ENCODE data around the gene SMARCD3. TPM values are rescaled to one million over a fixed set of nuclear protein-coding genes. Genes with fewer than 3 reads are reported as not detected.

The SMARCD3 gene
- total and polyA plus RNA-seq, 9 of the 15 experiments (the other 6 are each of a cell fraction or from before 2014, with no cell fraction given) = 0.43 to 3.6 (median 2.6) TPM

DNA sequence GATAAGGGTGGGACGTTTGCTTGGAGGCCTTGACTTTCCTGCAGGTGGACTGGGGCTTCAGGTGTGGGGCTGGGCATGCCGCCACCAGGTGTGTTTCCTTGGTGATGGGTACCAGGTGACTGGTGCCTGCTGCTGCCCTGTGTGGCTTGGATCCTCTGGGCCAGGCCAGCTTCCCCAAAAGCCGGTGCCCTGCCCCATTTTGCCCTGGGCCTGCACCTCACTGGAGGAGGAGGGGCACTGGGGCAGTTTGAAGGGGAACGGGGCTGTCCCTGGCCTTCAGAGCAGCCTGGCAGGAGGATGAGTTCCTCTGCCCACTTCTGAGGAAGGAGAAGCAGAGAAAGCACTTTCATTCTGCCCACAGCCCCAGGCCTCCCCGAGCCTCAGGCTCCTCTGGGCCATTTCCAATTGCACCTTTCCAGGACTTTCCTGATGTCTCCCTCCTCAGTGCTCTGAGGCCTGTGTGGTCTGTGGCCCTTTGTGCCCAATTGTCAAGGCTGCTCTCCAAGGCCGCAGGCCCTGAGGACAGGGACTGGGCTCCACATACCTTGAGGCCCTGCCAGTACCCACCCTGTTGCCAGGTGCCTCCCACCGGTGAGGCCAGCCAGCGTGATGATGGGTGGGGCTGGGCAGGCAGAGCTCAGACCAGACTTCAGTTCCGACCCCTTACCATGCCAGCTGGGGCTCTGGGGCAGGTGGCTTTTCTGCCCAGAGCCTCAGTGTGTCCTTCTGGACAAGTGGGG, 25.3 kb upstream of the SMARCD3 start:
- ChIA-PET CTCF (ENCODE audit: low intra/inter-chr PET ratio) (no interaction called here), POLR2A (interaction anchor here (0.6 to 1.2 kb wide), 4 partner anchors 10 to 74 kb away, joined by 3 to 4 read pairs (median 4); no protein-coding TSS in a partner anchor)
- Histone ChIP-seq H3K27me3 (ENCODE audit: control insufficient read depth in 2 of 2, insufficient read depth in 2 of 2, low read length in 2 of 2) (peaks cover 23 to 84% of the 10 kb centered on the region in 2 experiments; a peak in 4 of 5 replicates), H3K27ac (ENCODE audit: extremely low read depth, low read depth, low read length) (no peak overlapping the region), H3K4me2 (ENCODE audit: insufficient read depth, low read length) (no peak overlapping the region), H4K20me1 (replicated peaks; ENCODE audit: control insufficient read depth, insufficient read depth, low read length) (peaks cover 17% of the 10 kb centered on the region), H3K36me3 (ENCODE audit: control insufficient read depth, insufficient read depth, low read length) (no peaks in the 10 kb centered on the region), H3K9me3 (replicated peaks; ENCODE audit: control insufficient read depth, insufficient read depth, low read depth, low read length) (no peaks in the 10 kb centered on the region), H3K4me1 (replicated peaks in 1 of 2; ENCODE audit: control insufficient read depth in 2 of 2, insufficient read depth in 2 of 2, low read length in 2 of 2) (peaks cover 11 to 44% of the 10 kb centered on the region in 2 experiments; a peak in 4 of 5 replicates), H3K9me1 (ENCODE audit: control insufficient read depth, insufficient read depth, low read length) (peaks cover 6% of the 10 kb centered on the region), H3K79me2 (ENCODE audit: control insufficient read depth, insufficient read depth, low read length) (no peaks in the 10 kb centered on the region), H3K9ac (ENCODE audit: insufficient read depth in 1 of 2, low read depth in 2 of 2, low read length in 2 of 2) (peak overlapping the region in 1 of 2 experiments; percentile 11; a peak in 1 of 4 replicates), H3K4me3 (no peak overlapping the region), H2AFZ (ENCODE audit: low read depth, low read length) (no peak overlapping the region)
- BruUV-seq (replicated peaks) = no TSS peak
- WGBS (ENCODE audit: insufficient coverage, low coverage, missing lambda C conversion rate) = 4% methylated on average over 8 of the region's 9 CpGs
- intact Hi-C loops (cut with micrococcal nuclease) (loop anchor here (2.0 kb wide), 1 partner anchor 29 kb away; no protein-coding TSS in a partner anchor), in situ Hi-C loops (cut with MboI) (no loop called here)
- ATAC-seq (no peak), DNase-seq (ENCODE audit: extremely low read depth in 1 of 4, low spot score in 3 of 4) (no peak), FAIRE-seq (no peak)
- no peak for TF ChIP-seq DMBX1 (CRISPR knock-in tag; IDR thresholded peaks at IDR 0.05; ENCODE audit: borderline replicate concordance)
- TF ChIP-seq, protein P1, sequence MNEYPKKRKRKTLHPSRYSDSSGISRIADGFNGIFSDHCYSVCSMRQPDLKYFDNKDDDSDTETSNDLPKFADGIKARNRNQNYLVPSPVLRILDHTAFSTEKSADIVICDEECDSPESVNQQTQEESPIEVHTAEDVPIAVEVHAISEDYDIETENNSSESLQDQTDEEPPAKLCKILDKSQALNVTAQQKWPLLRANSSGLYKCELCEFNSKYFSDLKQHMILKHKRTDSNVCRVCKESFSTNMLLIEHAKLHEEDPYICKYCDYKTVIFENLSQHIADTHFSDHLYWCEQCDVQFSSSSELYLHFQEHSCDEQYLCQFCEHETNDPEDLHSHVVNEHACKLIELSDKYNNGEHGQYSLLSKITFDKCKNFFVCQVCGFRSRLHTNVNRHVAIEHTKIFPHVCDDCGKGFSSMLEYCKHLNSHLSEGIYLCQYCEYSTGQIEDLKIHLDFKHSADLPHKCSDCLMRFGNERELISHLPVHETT (CRISPR knock-in tag; conservative IDR thresholded peaks at IDR 0.05 in 1 of 2, IDR thresholded peaks at IDR 0.05 in 1 of 2) = 0 out of 4 replicates have a peak, but pooled peaks of 1 of the 2 experiments have one; percentile 12

All from K562 (cell line).